ENCODE results near the gene BBOX1. TPM values are rescaled to one million over a fixed set of nuclear protein-coding genes. Genes with fewer than 3 reads are reported as not detected.
"Not testable (repeated sequence)": the region's sequence is repeated elsewhere in the genome, so short reads cannot be mapped to it uniquely, and the experiment has no call there.

BBOX1 gene
- total RNA-seq, 1 experiment from 2014 or later, result not detected

DNA sequence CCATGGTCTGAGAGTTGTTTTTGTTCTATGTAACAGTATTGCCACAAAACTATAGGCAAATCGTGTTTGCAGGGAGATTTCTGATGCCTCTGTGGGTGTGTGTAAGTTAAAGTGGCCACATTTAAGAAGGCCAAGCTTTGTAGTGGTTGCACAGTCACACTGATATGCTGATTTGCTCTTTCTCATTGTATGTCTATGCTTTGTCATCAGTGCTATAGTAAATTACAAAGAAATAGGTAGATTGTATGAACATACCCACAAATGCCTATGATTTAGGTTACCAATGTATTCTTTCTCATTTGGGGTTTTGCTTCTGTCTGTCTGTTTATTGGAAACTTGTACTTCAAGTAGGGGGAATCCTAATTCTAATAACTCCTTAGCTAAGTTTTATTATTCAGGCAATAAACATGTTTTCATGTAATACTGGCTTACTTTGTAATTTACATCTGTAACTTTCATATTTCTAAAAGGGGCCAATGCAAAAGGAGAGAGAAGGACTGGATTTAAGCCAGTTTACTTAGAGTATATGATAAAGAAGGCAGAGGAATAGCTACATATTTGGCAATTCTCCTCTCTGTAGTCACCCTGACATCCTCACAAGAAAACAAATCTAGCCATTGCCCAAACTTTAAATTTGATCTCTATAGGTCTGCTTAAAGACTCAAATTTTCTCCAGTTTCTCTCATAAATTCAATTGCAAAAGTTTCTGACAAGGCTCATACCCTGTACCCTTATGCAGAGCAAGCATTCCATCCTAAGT, 44.7 kb upstream of the BBOX1 start:
- ChIA-PET POLR2A (no interaction called here), CTCF (no interaction called here)
- intact Hi-C loops (cut with micrococcal nuclease; ENCODE audit: unreplicated experiment), result no loop called here

DNA sequence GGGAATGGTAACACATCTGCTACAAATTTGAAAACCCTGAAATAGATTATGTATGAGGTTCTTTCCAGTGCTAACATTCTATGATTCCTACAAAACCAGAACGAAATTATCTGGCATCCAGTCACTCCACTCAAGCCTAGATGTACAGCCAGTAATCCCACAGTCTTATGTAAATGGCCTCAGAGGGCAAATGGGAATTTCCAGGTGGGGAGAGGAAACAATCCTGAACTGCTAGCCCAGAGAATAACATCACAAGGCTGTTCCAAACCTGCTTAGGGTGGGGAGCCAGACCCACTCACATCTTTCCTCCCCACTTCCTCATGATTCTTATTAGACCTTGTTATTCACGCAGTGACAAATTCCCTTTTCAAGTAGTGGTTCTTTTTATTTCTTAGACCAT, 43.2 kb upstream of the BBOX1 start:
- DNase-seq (ENCODE audit: low read depth, low spot score) (no peak), ATAC-seq (no peak)
- no peak for TF ChIP-seq SIN3A (IDR thresholded peaks at IDR 0.05; ENCODE audit: borderline replicate concordance, insufficient read depth, low read depth, low read length)
- TF ChIP-seq POLR2AphosphoS5 (IDR thresholded peaks at IDR 0.05; ENCODE audit: low read depth, low read length), result no peak
- TF ChIP-seq TCF7L2 (IDR thresholded peaks at IDR 0.05; ENCODE audit: low read depth, low read length), result no peak
- TF ChIP-seq, protein P1, sequence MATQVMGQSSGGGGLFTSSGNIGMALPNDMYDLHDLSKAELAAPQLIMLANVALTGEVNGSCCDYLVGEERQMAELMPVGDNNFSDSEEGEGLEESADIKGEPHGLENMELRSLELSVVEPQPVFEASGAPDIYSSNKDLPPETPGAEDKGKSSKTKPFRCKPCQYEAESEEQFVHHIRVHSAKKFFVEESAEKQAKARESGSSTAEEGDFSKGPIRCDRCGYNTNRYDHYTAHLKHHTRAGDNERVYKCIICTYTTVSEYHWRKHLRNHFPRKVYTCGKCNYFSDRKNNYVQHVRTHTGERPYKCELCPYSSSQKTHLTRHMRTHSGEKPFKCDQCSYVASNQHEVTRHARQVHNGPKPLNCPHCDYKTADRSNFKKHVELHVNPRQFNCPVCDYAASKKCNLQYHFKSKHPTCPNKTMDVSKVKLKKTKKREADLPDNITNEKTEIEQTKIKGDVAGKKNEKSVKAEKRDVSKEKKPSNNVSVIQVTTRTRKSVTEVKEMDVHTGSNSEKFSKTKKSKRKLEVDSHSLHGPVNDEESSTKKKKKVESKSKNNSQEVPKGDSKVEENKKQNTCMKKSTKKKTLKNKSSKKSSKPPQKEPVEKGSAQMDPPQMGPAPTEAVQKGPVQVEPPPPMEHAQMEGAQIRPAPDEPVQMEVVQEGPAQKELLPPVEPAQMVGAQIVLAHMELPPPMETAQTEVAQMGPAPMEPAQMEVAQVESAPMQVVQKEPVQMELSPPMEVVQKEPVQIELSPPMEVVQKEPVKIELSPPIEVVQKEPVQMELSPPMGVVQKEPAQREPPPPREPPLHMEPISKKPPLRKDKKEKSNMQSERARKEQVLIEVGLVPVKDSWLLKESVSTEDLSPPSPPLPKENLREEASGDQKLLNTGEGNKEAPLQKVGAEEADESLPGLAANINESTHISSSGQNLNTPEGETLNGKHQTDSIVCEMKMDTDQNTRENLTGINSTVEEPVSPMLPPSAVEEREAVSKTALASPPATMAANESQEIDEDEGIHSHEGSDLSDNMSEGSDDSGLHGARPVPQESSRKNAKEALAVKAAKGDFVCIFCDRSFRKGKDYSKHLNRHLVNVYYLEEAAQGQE (IDR thresholded peaks at IDR 0.05; ENCODE audit: insufficient read depth in 1 of 2, low read depth in 2 of 2, low read length in 1 of 2), result no peak
- TF ChIP-seq, protein P2, sequence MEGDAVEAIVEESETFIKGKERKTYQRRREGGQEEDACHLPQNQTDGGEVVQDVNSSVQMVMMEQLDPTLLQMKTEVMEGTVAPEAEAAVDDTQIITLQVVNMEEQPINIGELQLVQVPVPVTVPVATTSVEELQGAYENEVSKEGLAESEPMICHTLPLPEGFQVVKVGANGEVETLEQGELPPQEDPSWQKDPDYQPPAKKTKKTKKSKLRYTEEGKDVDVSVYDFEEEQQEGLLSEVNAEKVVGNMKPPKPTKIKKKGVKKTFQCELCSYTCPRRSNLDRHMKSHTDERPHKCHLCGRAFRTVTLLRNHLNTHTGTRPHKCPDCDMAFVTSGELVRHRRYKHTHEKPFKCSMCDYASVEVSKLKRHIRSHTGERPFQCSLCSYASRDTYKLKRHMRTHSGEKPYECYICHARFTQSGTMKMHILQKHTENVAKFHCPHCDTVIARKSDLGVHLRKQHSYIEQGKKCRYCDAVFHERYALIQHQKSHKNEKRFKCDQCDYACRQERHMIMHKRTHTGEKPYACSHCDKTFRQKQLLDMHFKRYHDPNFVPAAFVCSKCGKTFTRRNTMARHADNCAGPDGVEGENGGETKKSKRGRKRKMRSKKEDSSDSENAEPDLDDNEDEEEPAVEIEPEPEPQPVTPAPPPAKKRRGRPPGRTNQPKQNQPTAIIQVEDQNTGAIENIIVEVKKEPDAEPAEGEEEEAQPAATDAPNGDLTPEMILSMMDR (IDR thresholded peaks at IDR 0.05), result no peak
- intact Hi-C loops (cut with micrococcal nuclease; ENCODE audit: unreplicated experiment), result no loop called here
- Histone ChIP-seq H3K36me3 (ENCODE audit: control insufficient read depth, insufficient read depth, low read length) (no peaks in the 10 kb centered on the region; the same call in 1 of the 2 replicates), H3K4me1 (ENCODE audit: control insufficient read depth, insufficient read depth, low read length) (no peaks in the 10 kb centered on the region), H3K27ac (ENCODE audit: low read length) (no peak overlapping the region), H3K9me3 (ENCODE audit: control insufficient read depth, insufficient read depth, low read depth, low read length) (no peaks in the 10 kb centered on the region), H3K4me3 (ENCODE audit: low read depth in 2 of 2, low read length in 2 of 2) (no peak overlapping the region), H3K27me3 (ENCODE audit: control insufficient read depth, insufficient read depth, low read length) (peaks cover 5% of the 10 kb centered on the region)
- CTCF ChIA-PET, result no interaction called here
- BruUV-seq (replicated peaks), result no TSS peak
- POLR2A ChIA-PET, result no interaction called here
- in situ Hi-C loops (cut with HindIII; ENCODE audit: low pct_unique_long_range_greater_than_20kb, low sequenced_read_pairs), result no loop called here

More for the DNA sequence above, 44.7 kb upstream of the BBOX1 start:
- Histone ChIP-seq H3K9me3 (ENCODE audit: control insufficient read depth, insufficient read depth, low read depth, low read length) (no peaks in the 10 kb centered on the region), H3K27me3 (ENCODE audit: control insufficient read depth, insufficient read depth, low read length) (peaks cover 5% of the 10 kb centered on the region), H3K4me3 (ENCODE audit: low read depth in 2 of 2, low read length in 2 of 2) (no peak overlapping the region), H3K36me3 (ENCODE audit: control insufficient read depth, insufficient read depth, low read length) (no peaks in the 10 kb centered on the region; the same call in 1 of the 2 replicates), H3K27ac (ENCODE audit: low read length) (no peak overlapping the region), H3K4me1 (ENCODE audit: control insufficient read depth, insufficient read depth, low read length) (no peaks in the 10 kb centered on the region)
- TF ChIP-seq TCF7L2 (IDR thresholded peaks at IDR 0.05; ENCODE audit: low read depth, low read length), result no peak
- TF ChIP-seq, protein P1 (IDR thresholded peaks at IDR 0.05; ENCODE audit: insufficient read depth in 1 of 2, low read depth in 2 of 2, low read length in 1 of 2), result no peak
- TF ChIP-seq, protein P2 (IDR thresholded peaks at IDR 0.05), result no peak
- no peak for DNase-seq (ENCODE audit: low read depth, low spot score)
- BruUV-seq (replicated peaks), result no TSS peak
- ATAC-seq, result no peak
- in situ Hi-C loops (cut with HindIII; ENCODE audit: low pct_unique_long_range_greater_than_20kb, low sequenced_read_pairs), result no loop called here

DNA sequence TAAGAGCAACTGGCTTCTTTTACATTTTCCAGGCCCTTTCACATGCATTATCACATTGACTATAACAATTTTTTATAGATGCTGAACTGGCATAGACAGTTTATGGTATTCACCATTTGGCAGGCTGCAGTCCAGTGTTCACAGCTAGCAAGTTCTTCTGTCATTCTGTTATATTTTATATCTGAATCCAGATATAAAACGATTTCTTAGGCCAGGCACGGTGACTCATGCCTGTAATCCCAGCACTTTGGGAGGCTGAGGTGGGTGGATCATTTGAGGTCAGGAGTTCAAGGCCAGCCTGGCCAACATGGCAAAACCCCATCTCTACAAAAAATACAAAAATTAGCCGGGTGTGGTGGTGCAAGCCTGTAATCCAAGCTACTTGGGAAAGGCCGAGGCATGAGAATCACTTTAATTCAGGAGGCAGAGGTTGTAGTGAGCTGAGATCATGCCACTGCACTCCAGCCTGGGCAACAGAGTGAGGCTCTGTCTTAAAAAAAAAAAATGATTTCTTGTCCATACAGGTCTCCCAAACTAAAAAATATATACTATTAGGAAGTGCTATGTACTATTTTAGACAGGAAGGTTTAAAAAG, 39.4 kb upstream of the BBOX1 start:
- intact Hi-C loops (cut with micrococcal nuclease; ENCODE audit: unreplicated experiment); in situ Hi-C loops (cut with HindIII; ENCODE audit: low pct_unique_long_range_greater_than_20kb, low sequenced_read_pairs); H3K27me3 ChIP-seq (ENCODE audit: control insufficient read depth, insufficient read depth, low read length); DNase-seq (ENCODE audit: low read depth, low spot score); CTCF ChIA-PET; BruUV-seq (replicated peaks); ATAC-seq; H3K36me3 ChIP-seq (ENCODE audit: control insufficient read depth, insufficient read depth, low read length); H3K4me3 ChIP-seq (ENCODE audit: low read depth in 2 of 2, low read length in 2 of 2); H3K9me3 ChIP-seq (ENCODE audit: control insufficient read depth, insufficient read depth, low read depth, low read length); H3K4me1 ChIP-seq (ENCODE audit: control insufficient read depth, insufficient read depth, low read length); POLR2A ChIA-PET; H3K27ac ChIP-seq (ENCODE audit: low read length): not testable (repeated sequence)
